Measurements from ENCODE around the gene UQCRH. TPM values are rescaled to one million over a fixed set of nuclear protein-coding genes. Genes with fewer than 3 reads are reported as not detected.

Gene UQCRH
- total RNA-seq, 1 experiment from 2014 or later: 508 TPM

DNA sequence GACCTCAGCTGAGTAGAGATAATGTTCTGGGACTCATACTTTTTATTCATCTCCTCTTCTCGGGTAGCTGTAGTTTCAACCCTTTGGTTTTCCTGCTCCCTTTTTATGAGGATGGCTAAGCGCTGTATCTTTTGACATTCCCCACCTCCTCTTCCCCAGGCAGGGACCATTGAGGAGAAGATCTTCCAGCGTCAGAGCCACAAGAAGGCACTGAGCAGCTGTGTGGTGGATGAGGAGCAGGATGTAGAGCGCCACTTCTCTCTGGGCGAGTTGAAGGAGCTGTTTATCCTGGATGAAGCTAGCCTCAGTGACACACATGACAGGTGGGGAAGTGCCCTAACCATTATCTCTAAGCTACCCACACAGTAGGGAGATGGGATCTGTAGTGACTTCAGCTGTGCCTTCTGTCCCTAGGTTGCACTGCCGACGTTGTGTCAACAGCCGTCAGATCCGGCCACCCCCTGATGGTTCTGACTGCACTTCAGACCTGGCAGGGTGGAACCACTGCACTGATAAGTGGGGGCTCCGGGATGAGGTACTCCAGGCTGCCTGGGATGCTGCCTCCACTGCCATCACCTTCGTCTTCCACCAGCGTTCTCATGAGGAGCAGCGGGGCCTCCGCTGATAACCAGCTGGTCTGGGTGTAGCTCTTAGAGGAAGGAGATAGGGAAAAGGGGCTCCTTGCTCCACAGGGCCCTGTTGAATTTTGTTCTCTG lies 25.7 kb upstream of the UQCRH start:
- H4K8ac ChIP-seq (replicated peaks; ENCODE audit: insufficient read length, low read depth, low read length): no peak overlapping the region
- no peak overlapping the region for H3K4me3 Mint-ChIP-seq

More for the DNA sequence above, 25.7 kb upstream of the UQCRH start:
- no peaks in the 10 kb centered on the region for H3K79me2 ChIP-seq (ENCODE audit: insufficient read depth, low read length)
- no peak overlapping the region for H3K27ac ChIP-seq (ENCODE audit: insufficient read length, low read depth, low read length)
- no peak overlapping the region for H3K4ac ChIP-seq (ENCODE audit: low read depth, low read length)
- H3K56ac ChIP-seq (ENCODE audit: insufficient read length, low read depth, low read length): no peak overlapping the region
- TF ChIP-seq CTCF (conservative IDR thresholded peaks at IDR 0.05): no peak
- H2BK5ac ChIP-seq (ENCODE audit: insufficient read length, low read length): no peak overlapping the region
- H2BK15ac ChIP-seq (ENCODE audit: low read depth, low read length): no peak overlapping the region
- Mint-ChIP-seq H3K4me1 (no peaks in the 10 kb centered on the region), H3K36me3 (ENCODE audit: insufficient read depth in 1 of 3, low read depth in 3 of 3) (peaks cover 38 to 89% (median 80%) of the 10 kb centered on the region in 3 experiments; a peak in 6 of 7 replicates), H3K9me3 (no peaks in the 10 kb centered on the region), H3K27ac (no peak overlapping the region), H3K27me3 (ENCODE audit: low read depth) (no peaks in the 10 kb centered on the region)
- DNase-seq: no peak
- H3T11ph ChIP-seq (ENCODE audit: low read length): no peak overlapping the region
- H2BK12ac ChIP-seq (ENCODE audit: insufficient read length, low read depth, low read length): no peak overlapping the region
- H3K23me2 ChIP-seq (ENCODE audit: insufficient read length, low read depth, low read length, poor library complexity, severe bottlenecking): no peaks in the 10 kb centered on the region
- no peak overlapping the region for H4K91ac ChIP-seq (ENCODE audit: insufficient read length, low read depth, low read length)
- H4K20me1 ChIP-seq (ENCODE audit: control insufficient read depth, insufficient read depth, insufficient read length): no peaks in the 10 kb centered on the region
- H2BK20ac ChIP-seq (ENCODE audit: low read depth, low read length, poor library complexity, severe bottlenecking): no peak overlapping the region
- no peak overlapping the region for H3K14ac ChIP-seq (ENCODE audit: insufficient read depth, low read length)
- no peak overlapping the region for H2AK5ac ChIP-seq (ENCODE audit: insufficient read length, low read length)
- WGBS (ENCODE audit: extremely low coverage, insufficient read length, low lambda C conversion rate): no CpG with 5 or more reads among the region's 14 CpGs
- H4K5ac ChIP-seq (ENCODE audit: insufficient read length, low read depth, low read length): no peak overlapping the region
- H3K79me1 ChIP-seq (ENCODE audit: insufficient read depth, low read depth, low read length, poor library complexity, severe bottlenecking): no peaks in the 10 kb centered on the region
- H3K27me3 ChIP-seq (ENCODE audit: insufficient read depth, low read length): no peaks in the 10 kb centered on the region
- H3K4me1 ChIP-seq (ENCODE audit: insufficient read depth, low read length): no peaks in the 10 kb centered on the region
- H2AFZ ChIP-seq (ENCODE audit: low read length): no peak overlapping the region
- no peak overlapping the region for H2BK120ac ChIP-seq (ENCODE audit: low read depth, low read length, poor library complexity, severe bottlenecking)
- no peak overlapping the region for H3K23ac ChIP-seq (ENCODE audit: insufficient read length, low read depth, low read length)
- no peak overlapping the region for H3K18ac ChIP-seq (ENCODE audit: insufficient read length, low read depth, low read length)
- no peaks in the 10 kb centered on the region for H3K9me3 ChIP-seq (ENCODE audit: control insufficient read depth, low read depth, low read length)
- no peak overlapping the region for H3K9ac ChIP-seq (ENCODE audit: extremely low read depth, insufficient read length, low read length)
- H3K4me2 ChIP-seq (ENCODE audit: insufficient read depth, insufficient read length, low read length): no peak overlapping the region
